ENCODE results near the gene PGPEP1. TPM values are rescaled to one million over a fixed set of nuclear protein-coding genes. Genes with fewer than 3 reads are reported as not detected.

PGPEP1 gene
- total and polyA plus RNA-seq, 2 donors (not counting 3 experiments of a cell fraction or from before 2014, with no cell fraction given), result 9.9 to 27.2 TPM

GRCh38 chr19:18298601-18299000, 41.8 kb upstream of the PGPEP1 start:
- Histone ChIP-seq H3K36me3 (ENCODE audit: control insufficient read depth in 2 of 2, extremely low read depth in 1 of 2, insufficient read depth in 2 of 2, low read length in 2 of 2) (no peaks in the 10 kb centered on the region), H3K9ac (replicated peaks; ENCODE audit: extremely low read depth, insufficient read depth, low read length) (no peak overlapping the region), H3K27me3 (ENCODE audit: control insufficient read depth in 2 of 2, insufficient read depth in 2 of 2, low read length in 2 of 2) (no peaks in the 10 kb centered on the region), H3K27ac (ENCODE audit: insufficient read depth, low read depth, low read length) (no peak overlapping the region), H3K4me1 (ENCODE audit: control insufficient read depth, extremely low read depth, insufficient read depth, low read length) (peaks cover 6% of the 10 kb centered on the region), H3K4me3 (replicated peaks in 1 of 3; ENCODE audit: insufficient read depth in 1 of 3, low read depth in 1 of 3, low read length in 3 of 3) (no peak overlapping the region), H3K9me3 (replicated peaks; ENCODE audit: control insufficient read depth, insufficient read depth, low read length) (no peaks in the 10 kb centered on the region), H4K20me1 (replicated peaks; ENCODE audit: control insufficient read depth, extremely low read depth, insufficient read depth, low read length) (no peaks in the 10 kb centered on the region), H3K4me2 (ENCODE audit: insufficient read depth, low read length) (no peak overlapping the region), H2AFZ (ENCODE audit: low read depth, low read length) (no peak overlapping the region), H3K9me1 (replicated peaks; ENCODE audit: control insufficient read depth, extremely low read depth, insufficient read depth, low read length) (no peaks in the 10 kb centered on the region), H3K79me2 (ENCODE audit: control insufficient read depth, insufficient read depth, low read length) (no peaks in the 10 kb centered on the region)
- intact Hi-C loops (cut with micrococcal nuclease) (no loop called here), dilution Hi-C loops (cut with MboI; ENCODE audit: extremely low pct_ligation_motif_present, low sequenced_read_pairs) (no loop called here)
- ChIA-PET POLR2A (no interaction called here), CTCF (interaction anchor here (1.7 kb wide), 1 partner anchor 19 kb away, joined by 8 read pairs; no protein-coding TSS in a partner anchor)
- no peak for DNase-seq (ENCODE audit: low read depth, low spot score)
- no TSS peak for BruUV-seq (replicated peaks)
- no peak for TF ChIP-seq JUN (IDR thresholded peaks at IDR 0.05; ENCODE audit: borderline replicate concordance, insufficient read depth, insufficient read length, low read depth)
- TF ChIP-seq EZH2 (IDR thresholded peaks at IDR 0.05; ENCODE audit: borderline replicate concordance, low read depth, low read length, severe bottlenecking), result no peak
- no peak for TF ChIP-seq FOS (IDR thresholded peaks at IDR 0.05; ENCODE audit: borderline replicate concordance, insufficient read depth, low read length)
- no peak for TF ChIP-seq POLR2AphosphoS5 (IDR thresholded peaks at IDR 0.05; ENCODE audit: insufficient read depth, low read depth, low read length)
- no peak for TF ChIP-seq CTCF (IDR thresholded peaks at IDR 0.05; ENCODE audit: extremely low read depth in 1 of 2, insufficient read depth in 1 of 2, low read depth in 1 of 2, low read length in 2 of 2)
- TF ChIP-seq GATA2 (IDR thresholded peaks at IDR 0.05; ENCODE audit: insufficient read depth, insufficient read length, low read depth, low read length), result no peak
- no peak for TF ChIP-seq MAX (IDR thresholded peaks at IDR 0.05; ENCODE audit: insufficient read depth, insufficient read length)
- TF ChIP-seq MYC (IDR thresholded peaks at IDR 0.05; ENCODE audit: low read depth, low read length), result no peak
- TF ChIP-seq POLR2A (IDR thresholded peaks at IDR 0.05; ENCODE audit: low read depth, low read length), result no peak
- FAIRE-seq, result no peak
